AG04449 (cell line): ENCODE data around the gene PSAPL1.

Experiments
- CTCF ChIA-PET: fragments of 350-600 bp; formaldehyde crosslinking; extraction: SDS; loops from one replicate; lab custom pipeline; 2021; ENCODE audit warnings: antibody characterized with exemption; lab: Yijun Ruan, JAX
- POLR2A ChIA-PET: fragments of 400-600, 350-600 bp; formaldehyde crosslinking; extraction: SDS; loops from one replicate; lab custom pipeline; 2020; ENCODE audit warnings: antibody characterized with exemption, inconsistent platforms; lab: Yijun Ruan, JAX
- DNase-seq: peaks from one replicate; pipeline ENCODE4 v3.0.0-alpha.2; 2010; ENCODE audit warnings: low read depth, low spot score
- H3K4me3 ChIP-seq: 2 replicates; pipeline ENCODE4 v1.5.1; 2011; ENCODE audit warnings: low read depth, mild to moderate bottlenecking, control low read depth, low read length
- TF ChIP-seq, protein P1 (sequence below): IDR thresholded peaks from one replicate; pipeline ENCODE4 v1.5.1; 2011; ENCODE audit warnings: mild to moderate bottlenecking, moderate library complexity, low read length, control low read depth, inconsistent platforms; ENCODE audit not compliant: insufficient read depth; ENCODE audit errors: missing control alignments

The PSAPL1 gene

DNA sequence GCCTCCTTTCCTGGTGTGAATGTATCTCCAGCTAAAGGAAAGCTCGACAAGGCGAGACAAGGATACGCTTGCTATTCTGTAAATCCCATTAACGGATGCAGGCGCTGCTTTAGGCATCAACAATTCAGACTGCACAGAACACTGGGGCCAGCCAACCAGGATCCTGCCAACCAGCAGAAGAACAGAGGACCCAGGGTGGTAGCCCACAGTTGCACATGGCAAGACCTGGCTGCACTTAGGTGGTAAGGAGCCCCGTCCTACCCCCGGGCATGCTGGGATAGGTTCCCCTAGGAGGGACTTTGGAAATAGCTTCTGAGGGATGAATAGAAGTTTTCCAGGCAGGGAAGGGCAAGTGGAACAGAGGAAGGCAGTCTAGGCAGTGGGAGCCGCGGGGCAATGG, 20.7 kb downstream of the PSAPL1 start:
- POLR2A ChIA-PET = no interaction called here
- CTCF ChIA-PET = no interaction called here
- no peak for DNase-seq
- H3K4me3 ChIP-seq = no peak overlapping the region
- TF ChIP-seq, protein P1, sequence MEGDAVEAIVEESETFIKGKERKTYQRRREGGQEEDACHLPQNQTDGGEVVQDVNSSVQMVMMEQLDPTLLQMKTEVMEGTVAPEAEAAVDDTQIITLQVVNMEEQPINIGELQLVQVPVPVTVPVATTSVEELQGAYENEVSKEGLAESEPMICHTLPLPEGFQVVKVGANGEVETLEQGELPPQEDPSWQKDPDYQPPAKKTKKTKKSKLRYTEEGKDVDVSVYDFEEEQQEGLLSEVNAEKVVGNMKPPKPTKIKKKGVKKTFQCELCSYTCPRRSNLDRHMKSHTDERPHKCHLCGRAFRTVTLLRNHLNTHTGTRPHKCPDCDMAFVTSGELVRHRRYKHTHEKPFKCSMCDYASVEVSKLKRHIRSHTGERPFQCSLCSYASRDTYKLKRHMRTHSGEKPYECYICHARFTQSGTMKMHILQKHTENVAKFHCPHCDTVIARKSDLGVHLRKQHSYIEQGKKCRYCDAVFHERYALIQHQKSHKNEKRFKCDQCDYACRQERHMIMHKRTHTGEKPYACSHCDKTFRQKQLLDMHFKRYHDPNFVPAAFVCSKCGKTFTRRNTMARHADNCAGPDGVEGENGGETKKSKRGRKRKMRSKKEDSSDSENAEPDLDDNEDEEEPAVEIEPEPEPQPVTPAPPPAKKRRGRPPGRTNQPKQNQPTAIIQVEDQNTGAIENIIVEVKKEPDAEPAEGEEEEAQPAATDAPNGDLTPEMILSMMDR = no peak

DNA sequence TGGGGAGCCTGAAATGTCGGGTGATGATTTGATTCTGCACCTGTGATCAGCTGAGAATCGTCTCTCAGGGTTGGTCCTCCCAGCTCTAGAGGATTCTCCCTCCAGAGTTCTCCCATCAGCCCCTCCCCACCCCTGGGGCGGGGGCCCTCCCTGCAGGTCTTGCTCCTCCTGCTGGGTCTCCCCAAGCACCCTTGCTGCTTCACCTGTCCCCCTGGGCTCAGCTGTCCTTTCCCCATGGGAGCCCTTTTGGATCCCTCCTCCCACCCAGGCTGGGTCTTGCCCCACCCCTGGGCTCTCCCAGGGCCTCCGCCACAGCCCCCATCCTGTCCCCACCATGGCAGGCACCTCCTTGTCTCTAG, 22.2 kb downstream of the PSAPL1 start:
- ChIA-PET CTCF (interaction anchor here (2.4 kb wide), 1 partner anchor 15 kb away, joined by 6 read pairs; no protein-coding TSS in a partner anchor), POLR2A (interaction anchor here (0.6 kb wide), 1 partner anchor 238 kb away, joined by 3 read pairs; no protein-coding TSS in a partner anchor)
- no peak overlapping the region for H3K4me3 ChIP-seq
- no peak for DNase-seq
- TF ChIP-seq, protein P1 = no peak

DNA sequence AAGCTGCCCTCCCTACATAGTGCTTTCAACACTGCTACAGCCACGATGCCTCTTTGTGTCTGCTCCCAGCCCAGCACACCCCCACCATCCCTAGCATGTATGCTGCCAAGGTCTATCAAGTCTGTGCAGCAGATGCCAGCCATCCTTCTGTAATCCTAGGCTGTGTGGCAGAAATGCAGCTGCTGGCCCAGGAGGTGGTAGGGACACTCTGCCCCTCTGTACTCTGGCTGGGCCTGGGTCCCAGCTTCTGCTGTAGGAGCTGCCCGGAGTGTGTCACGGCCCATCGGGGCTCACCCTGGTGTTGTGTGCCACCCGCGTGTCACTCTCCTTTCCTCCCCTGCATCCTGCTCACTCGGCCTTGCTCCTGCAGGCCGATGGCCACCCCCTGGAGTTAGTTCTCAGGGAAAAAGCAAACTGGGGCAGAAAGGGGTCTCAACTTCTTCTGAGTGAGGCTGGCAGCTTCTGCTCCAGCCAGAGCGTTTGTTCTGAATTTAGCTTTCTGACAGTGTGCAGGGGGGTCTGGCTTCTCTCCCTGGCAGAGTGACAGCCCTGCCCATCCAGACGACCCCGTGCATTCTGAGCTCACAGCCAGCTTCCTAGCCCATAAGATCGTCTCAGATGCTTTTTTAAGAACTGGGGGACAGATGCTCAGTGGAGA, 22.7 kb downstream of the PSAPL1 start:
- TF ChIP-seq, protein P1 = no peak
- ChIA-PET CTCF (interaction anchor here (2.4 kb wide), 1 partner anchor 15 kb away, joined by 6 read pairs; no protein-coding TSS in a partner anchor), POLR2A (interaction anchor here (0.5 to 0.6 kb wide), 2 partner anchors 238 to 738 kb away, joined by 3 read pairs; a partner anchor contains a TSS)
- DNase-seq = no peak
- H3K4me3 ChIP-seq = no peak overlapping the region

DNA sequence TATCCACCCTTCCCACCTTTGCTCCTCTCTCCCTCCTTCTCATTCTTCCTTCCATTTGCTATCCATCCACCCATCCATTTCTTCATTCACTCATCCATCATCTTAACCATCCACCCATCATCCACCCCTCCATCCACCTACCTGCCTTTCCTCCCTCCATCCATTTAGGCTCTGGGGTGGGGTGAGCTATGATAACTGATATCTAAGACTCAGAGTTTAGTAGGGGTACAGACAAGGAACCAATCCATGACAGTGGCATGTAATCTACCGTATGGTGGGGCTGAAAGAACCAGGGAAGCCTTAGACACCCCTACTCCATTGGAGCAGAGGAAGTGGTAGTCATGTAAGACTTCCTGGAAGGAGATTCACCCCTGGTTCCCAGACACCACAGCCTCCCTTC, 23.2 kb downstream of the PSAPL1 start:
- no peak for DNase-seq
- POLR2A ChIA-PET = interaction anchor here (0.5 kb wide), 1 partner anchor 738 kb away, joined by 3 read pairs; a partner anchor contains a TSS
- TF ChIP-seq, protein P1 = no peak
- CTCF ChIA-PET = interaction anchor here (2.4 kb wide), 1 partner anchor 16 kb away, joined by 6 read pairs; no protein-coding TSS in a partner anchor
- no peak overlapping the region for H3K4me3 ChIP-seq

DNA sequence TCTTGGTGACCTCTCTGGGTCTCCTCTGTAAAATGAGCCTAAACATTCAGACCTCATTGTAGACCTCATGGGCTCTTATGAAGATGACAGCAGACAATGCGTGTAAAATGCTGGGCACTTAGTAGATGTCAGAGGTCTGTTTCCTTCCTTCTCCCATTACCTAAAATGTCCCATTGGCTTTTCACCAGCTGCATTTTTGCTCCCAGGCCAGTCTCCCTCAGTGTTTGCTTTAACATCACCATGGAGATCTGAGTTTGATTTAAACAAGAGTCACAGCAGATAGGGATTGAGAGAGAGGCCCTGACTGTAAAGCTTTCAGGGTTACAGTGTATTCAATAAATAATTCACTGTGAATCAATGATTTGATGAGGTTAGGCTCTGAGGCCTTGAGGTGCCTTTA, 24.3 kb downstream of the PSAPL1 start:
- no peak overlapping the region for H3K4me3 ChIP-seq
- POLR2A ChIA-PET = no interaction called here
- CTCF ChIA-PET = interaction anchor here (2.4 kb wide), 1 partner anchor 17 kb away, joined by 6 read pairs; no protein-coding TSS in a partner anchor
- no peak for DNase-seq
- TF ChIP-seq, protein P1 = no peak

DNA sequence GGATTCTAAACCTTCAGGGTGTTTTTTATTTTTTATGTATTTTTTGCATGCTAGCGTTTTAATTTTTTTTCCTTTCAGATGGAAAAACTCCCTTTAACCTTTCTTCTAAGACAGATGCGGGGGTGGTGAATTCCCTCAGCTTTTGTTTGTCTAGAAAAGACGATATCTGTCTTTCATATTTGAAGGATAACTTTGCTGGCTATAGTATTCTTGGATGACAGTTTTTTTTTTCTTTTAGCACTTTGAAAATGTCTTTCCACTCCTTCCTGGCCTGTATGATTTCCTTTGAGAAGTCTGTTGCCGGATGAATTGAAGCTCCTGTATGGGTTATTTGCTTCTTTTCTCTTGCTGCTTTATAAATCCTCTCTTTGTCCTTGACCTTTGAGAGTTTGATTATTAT, 26.6 kb downstream of the PSAPL1 start:
- POLR2A ChIA-PET = no interaction called here
- CTCF ChIA-PET = no interaction called here
- no peak overlapping the region for H3K4me3 ChIP-seq
- no peak for DNase-seq
- TF ChIP-seq, protein P1 = no peak
